OCI-LY3 (cell line): ENCODE data around the gene HOXB1.

ENCODE experiments used
- H2AFZ ChIP-seq: fragments of 200-600, 300-600 bp; shearing (Covaris generic); 2 replicates; pipeline ENCODE4 v1.6.0; 2014; ENCODE audit warnings: antibody characterized with exemption, low read depth, low read length
- H3K27ac ChIP-seq: fragments of 200-600, 300-600 bp; sonication (generic); 2 replicates; pipeline ENCODE4 v1.5.1; 2014; ENCODE audit warnings: mild to moderate bottlenecking, low read length, moderate library complexity, mixed read lengths
- H3K27me3 ChIP-seq: fragments of 200-600, 300-600 bp; sonication (generic); 2 replicates; pipeline ENCODE4 v1.6.1; 2014; ENCODE audit warnings: low read depth, low read length, mixed read lengths
- H3K36me3 ChIP-seq: fragments of 200-600, 300-600 bp; sonication (generic); replicated peaks from 2 replicates; pipeline ENCODE3; 2014; ENCODE audit warnings: low read depth, low read length, mixed read lengths
- H3K4me1 ChIP-seq: fragments of 300-600, 200-600 bp; sonication (generic); 2 replicates; pipeline ENCODE4 v1.6.1; 2014; ENCODE audit warnings: low read length, mixed read lengths
- H3K4me2 ChIP-seq: fragments of 200-600, 300-600 bp; sonication (generic); 2 replicates; pipeline ENCODE4 v1.6.1; 2014; ENCODE audit warnings: low read length, mixed read lengths
- H3K4me3 ChIP-seq: fragments of 300-600, 200-600 bp; sonication (generic); 2 replicates; pipeline ENCODE4 v1.5.1; 2014; ENCODE audit warnings: antibody characterized with exemption, mild to moderate bottlenecking, low read length, moderate library complexity
- H3K79me2 ChIP-seq: fragments of 300-600, 200-600 bp; shearing (Covaris generic); 2 replicates; pipeline ENCODE4 v1.6.1; 2014; ENCODE audit warnings: mild to moderate bottlenecking, low read length, mixed read lengths
- H3K9ac ChIP-seq: fragments of 300-600, 200-600 bp; shearing (Covaris generic); 2 replicates; pipeline ENCODE4 v1.6.0; 2014; ENCODE audit warnings: mild to moderate bottlenecking, low read length, moderate library complexity
- H3K9me3 ChIP-seq: fragments of 200-600, 300-600 bp; shearing (Covaris generic); 2 replicates; pipeline ENCODE4 v1.6.1; 2014; ENCODE audit warnings: low read length, mixed read lengths; ENCODE audit not compliant: insufficient read depth
- H4K20me1 ChIP-seq: fragments of 200-600, 300-600 bp; sonication (generic); 2 replicates; pipeline ENCODE4 v1.6.1; 2016; ENCODE audit warnings: low read length, mixed read lengths; ENCODE audit not compliant: insufficient read depth
- CTCF ChIP-seq: fragments of 200-600, 300-600 bp; sonication (generic); IDR thresholded peaks from 2 replicates; pipeline ENCODE4 v1.5.1; 2014; ENCODE audit warnings: antibody characterized with exemption, low read length, low read depth
- EZH2phosphoT487 ChIP-seq: fragments of 200-600 bp; shearing (Covaris generic); IDR thresholded peaks from 2 replicates; pipeline ENCODE4 v1.6.1; 2018; ENCODE audit warnings: antibody characterized with exemption, mixed run types, low read depth

The HOXB1 gene

GRCh38 chr17:48577946-48578615 lies 47.3 kb upstream of the HOXB1 start, which contains the start of gene HOXB4:
HOXB4 (minus strand) TSS chr17:48578350; CDS start chr17:48578319, 31 bp downstream.
- no peak for TF ChIP-seq EZH2phosphoT487
- TF ChIP-seq CTCF, result no peak
- peaks cover 19% of the 10 kb centered on the region for H3K36me3 ChIP-seq
- H3K79me2 ChIP-seq, result peaks cover 53% of the 10 kb centered on the region
- H3K4me1 ChIP-seq, result peaks cover 61% of the 10 kb centered on the region
- no peaks in the 10 kb centered on the region for H3K27me3 ChIP-seq
- H2AFZ ChIP-seq, result no peak within 1 kb of the TSS
- H3K4me2 ChIP-seq, result peak within 1 kb of the TSS; percentile 98
- peak within 1 kb of the TSS; percentile 90 for H3K4me3 ChIP-seq
- no peaks in the 10 kb centered on the region for H4K20me1 ChIP-seq
- H3K27ac ChIP-seq, result peak within 1 kb of the TSS; percentile 92
- no peaks in the 10 kb centered on the region for H3K9me3 ChIP-seq
- peak within 1 kb of the TSS; percentile 99 for H3K9ac ChIP-seq

GRCh38 chr17:48577330-48577945 lies 46.6 kb upstream of the HOXB1 start:
- Histone ChIP-seq H3K27ac (peak overlapping the region; percentile 92), H3K9me3 (no peaks in the 10 kb centered on the region), H3K27me3 (no peaks in the 10 kb centered on the region), H4K20me1 (no peaks in the 10 kb centered on the region), H3K36me3 (peaks cover 23% of the 10 kb centered on the region), H3K9ac (peak overlapping the region; percentile 78), H3K79me2 (peaks cover 54% of the 10 kb centered on the region), H3K4me1 (peaks cover 56% of the 10 kb centered on the region), H2AFZ (no peak overlapping the region), H3K4me2 (peak overlapping the region; percentile 86), H3K4me3 (peak overlapping the region; percentile 90)
- TF ChIP-seq CTCF (no peak), EZH2phosphoT487 (no peak)

GRCh38 chr17:48576479-48577309 lies 45.9 kb upstream of the HOXB1 start:
- Histone ChIP-seq H4K20me1 (peaks cover 4% of the 10 kb centered on the region; the same call in 1 of the 2 replicates), H3K4me1 (peaks cover 56% of the 10 kb centered on the region), H2AFZ (no peak overlapping the region), H3K4me2 (peak overlapping the region; percentile 86), H3K4me3 (peak overlapping the region; percentile 90), H3K9me3 (no peaks in the 10 kb centered on the region), H3K79me2 (peaks cover 50% of the 10 kb centered on the region), H3K27me3 (no peaks in the 10 kb centered on the region), H3K36me3 (peaks cover 31% of the 10 kb centered on the region), H3K27ac (peak overlapping the region; percentile 92), H3K9ac (peak overlapping the region; percentile 78)
- TF ChIP-seq CTCF (no peak), EZH2phosphoT487 (no peak)
